ENCODE measurements around the gene ELP4. TPM values are rescaled to one million over a fixed set of nuclear protein-coding genes. Genes with fewer than 3 reads are reported as not detected.

The ELP4 gene
- total RNA-seq, 1 experiment from 2014 or later, result 21.4 TPM

DNA sequence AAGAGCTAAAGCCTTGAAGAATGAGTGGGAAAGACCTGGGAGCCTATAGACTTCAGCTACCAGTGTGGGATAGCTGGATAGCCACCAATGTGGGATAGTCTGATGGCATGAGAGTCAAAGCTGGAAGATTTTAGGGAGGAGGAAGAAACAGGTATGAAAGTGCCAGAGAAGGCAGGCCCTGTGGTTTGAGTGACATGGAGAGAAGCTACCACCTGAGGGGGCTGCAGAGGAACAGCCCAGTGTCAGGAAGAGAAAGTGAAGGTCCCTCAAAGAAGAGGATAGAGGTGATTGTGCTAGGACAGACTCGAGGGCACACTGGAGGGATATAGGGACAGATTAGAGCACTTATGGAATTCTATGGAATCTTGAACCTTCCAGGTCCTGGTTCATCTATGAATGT lies 324.7 kb downstream of the ELP4 start:
- Histone ChIP-seq H3K27me3 (ENCODE audit: insufficient read depth, low read length) (peaks cover 12% of the 10 kb centered on the region; the same call in 1 of the 2 replicates), H2AFZ (ENCODE audit: low read depth, low read length, poor library complexity, severe bottlenecking) (no peak overlapping the region)
- peak; percentile 58 for ATAC-seq

More for the DNA sequence above, 324.7 kb downstream of the ELP4 start:
- Histone ChIP-seq H3K9me2 (ENCODE audit: insufficient read depth) (no peaks in the 10 kb centered on the region), H3K4me2 (ENCODE audit: low read length) (no peak overlapping the region), H3K9me3 (ENCODE audit: control insufficient read depth in 1 of 2, insufficient read depth in 1 of 2, low read depth in 1 of 2, low read length in 2 of 2) (no peaks in the 10 kb centered on the region), H3K4me1 (ENCODE audit: control insufficient read depth in 1 of 2, insufficient read depth in 2 of 2, low read length in 2 of 2) (no peaks in the 10 kb centered on the region), H3K9ac (ENCODE audit: low read length) (no peak overlapping the region), H3K79me2 (ENCODE audit: insufficient read depth, low read length) (no peaks in the 10 kb centered on the region), H3K27ac (ENCODE audit: low read depth, low read length) (no peak overlapping the region), H3K4me3 (replicated peaks in 1 of 2; ENCODE audit: low read depth in 1 of 2, low read length in 2 of 2) (no peak overlapping the region), H4K20me1 (ENCODE audit: insufficient read depth) (no peaks in the 10 kb centered on the region), H3K36me3 (ENCODE audit: control insufficient read depth in 1 of 2, insufficient read depth in 2 of 2, low read length in 2 of 2) (no peaks in the 10 kb centered on the region)
- intact Hi-C loops (cut with micrococcal nuclease), result no loop called here
- TF ChIP-seq, protein P1, sequence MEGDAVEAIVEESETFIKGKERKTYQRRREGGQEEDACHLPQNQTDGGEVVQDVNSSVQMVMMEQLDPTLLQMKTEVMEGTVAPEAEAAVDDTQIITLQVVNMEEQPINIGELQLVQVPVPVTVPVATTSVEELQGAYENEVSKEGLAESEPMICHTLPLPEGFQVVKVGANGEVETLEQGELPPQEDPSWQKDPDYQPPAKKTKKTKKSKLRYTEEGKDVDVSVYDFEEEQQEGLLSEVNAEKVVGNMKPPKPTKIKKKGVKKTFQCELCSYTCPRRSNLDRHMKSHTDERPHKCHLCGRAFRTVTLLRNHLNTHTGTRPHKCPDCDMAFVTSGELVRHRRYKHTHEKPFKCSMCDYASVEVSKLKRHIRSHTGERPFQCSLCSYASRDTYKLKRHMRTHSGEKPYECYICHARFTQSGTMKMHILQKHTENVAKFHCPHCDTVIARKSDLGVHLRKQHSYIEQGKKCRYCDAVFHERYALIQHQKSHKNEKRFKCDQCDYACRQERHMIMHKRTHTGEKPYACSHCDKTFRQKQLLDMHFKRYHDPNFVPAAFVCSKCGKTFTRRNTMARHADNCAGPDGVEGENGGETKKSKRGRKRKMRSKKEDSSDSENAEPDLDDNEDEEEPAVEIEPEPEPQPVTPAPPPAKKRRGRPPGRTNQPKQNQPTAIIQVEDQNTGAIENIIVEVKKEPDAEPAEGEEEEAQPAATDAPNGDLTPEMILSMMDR (IDR thresholded peaks at IDR 0.05 in 2 of 3, conservative IDR thresholded peaks at IDR 0.05 in 1 of 3; ENCODE audit: borderline replicate concordance in 1 of 3, insufficient read depth in 1 of 3, low read depth in 2 of 3, low read length in 2 of 3), result peak in 1 of 3 experiments; percentile 29; a peak in 1 of 6 replicates
- TF ChIP-seq ELF1 (IDR thresholded peaks at IDR 0.05; ENCODE audit: borderline replicate concordance, low read depth), result no peak
- ChIA-PET POLR2A (no interaction called here), RAD21 (ENCODE audit: low non-redundant PET in 1 of 2, low total read pairs in 2 of 2, uncharacterized antibody in 2 of 2, unreplicated experiment in 2 of 2) (no interaction called here), CTCF (no interaction called here)
- BruUV-seq (replicated peaks), result no TSS peak
- no peak for DNase-seq (ENCODE audit: low read depth, low spot score)

Other genes starting within 250 kb of the ELP4 start
- 1.5 TPM for gene DCDC1, start 140.0 kb upstream of the ELP4 start, total RNA-seq (2021; ENCODE audit: unreplicated experiment)
- gene DNAJC24, start 139.9 kb upstream of the ELP4 start, total RNA-seq (2021; ENCODE audit: unreplicated experiment), result 18.3 TPM
- gene IMMP1L, start 145 bp upstream of the ELP4 start, total RNA-seq (2021; ENCODE audit: unreplicated experiment), result 38.5 TPM

Data from HCT116 (cell line).